OCI-LY3 (cell line): ENCODE measurements around the gene RPH3AL.

Experiments used
- H2AFZ ChIP-seq: fragments of 200-600, 300-600 bp; shearing (Covaris generic); 2 replicates; pipeline ENCODE4 v1.6.0; 2014; ENCODE audit warnings: antibody characterized with exemption, low read depth, low read length
- H3K27ac ChIP-seq: fragments of 200-600, 300-600 bp; sonication (generic); 2 replicates; pipeline ENCODE4 v1.5.1; 2014; ENCODE audit warnings: mild to moderate bottlenecking, low read length, moderate library complexity, mixed read lengths
- H3K27me3 ChIP-seq: fragments of 200-600, 300-600 bp; sonication (generic); 2 replicates; pipeline ENCODE4 v1.6.1; 2014; ENCODE audit warnings: low read depth, low read length, mixed read lengths
- H3K36me3 ChIP-seq: fragments of 200-600, 300-600 bp; sonication (generic); replicated peaks from 2 replicates; pipeline ENCODE3; 2014; ENCODE audit warnings: low read depth, low read length, mixed read lengths
- H3K4me1 ChIP-seq: fragments of 300-600, 200-600 bp; sonication (generic); 2 replicates; pipeline ENCODE4 v1.6.1; 2014; ENCODE audit warnings: low read length, mixed read lengths
- H3K4me2 ChIP-seq: fragments of 200-600, 300-600 bp; sonication (generic); 2 replicates; pipeline ENCODE4 v1.6.1; 2014; ENCODE audit warnings: low read length, mixed read lengths
- H3K4me3 ChIP-seq: fragments of 300-600, 200-600 bp; sonication (generic); 2 replicates; pipeline ENCODE4 v1.5.1; 2014; ENCODE audit warnings: antibody characterized with exemption, mild to moderate bottlenecking, low read length, moderate library complexity
- H3K79me2 ChIP-seq: fragments of 300-600, 200-600 bp; shearing (Covaris generic); 2 replicates; pipeline ENCODE4 v1.6.1; 2014; ENCODE audit warnings: mild to moderate bottlenecking, low read length, mixed read lengths
- H3K9ac ChIP-seq: fragments of 300-600, 200-600 bp; shearing (Covaris generic); 2 replicates; pipeline ENCODE4 v1.6.0; 2014; ENCODE audit warnings: mild to moderate bottlenecking, low read length, moderate library complexity
- H3K9me3 ChIP-seq: fragments of 200-600, 300-600 bp; shearing (Covaris generic); 2 replicates; pipeline ENCODE4 v1.6.1; 2014; ENCODE audit warnings: low read length, mixed read lengths; ENCODE audit not compliant: insufficient read depth
- H4K20me1 ChIP-seq: fragments of 200-600, 300-600 bp; sonication (generic); 2 replicates; pipeline ENCODE4 v1.6.1; 2016; ENCODE audit warnings: low read length, mixed read lengths; ENCODE audit not compliant: insufficient read depth
- CTCF ChIP-seq: fragments of 200-600, 300-600 bp; sonication (generic); IDR thresholded peaks from 2 replicates; pipeline ENCODE4 v1.5.1; 2014; ENCODE audit warnings: antibody characterized with exemption, low read length, low read depth
- EZH2phosphoT487 ChIP-seq: fragments of 200-600 bp; shearing (Covaris generic); IDR thresholded peaks from 2 replicates; pipeline ENCODE4 v1.6.1; 2018; ENCODE audit warnings: antibody characterized with exemption, mixed run types, low read depth

The RPH3AL gene

GRCh38 chr17:296379-296778 is 56.2 kb downstream of the RPH3AL start:
- H3K27ac ChIP-seq, result no peak overlapping the region
- no peak overlapping the region for H3K4me3 ChIP-seq
- H3K9me3 ChIP-seq, result no peaks in the 10 kb centered on the region
- no peaks in the 10 kb centered on the region for H3K4me1 ChIP-seq
- H3K27me3 ChIP-seq, result no peaks in the 10 kb centered on the region
- H2AFZ ChIP-seq, result no peak overlapping the region
- no peaks in the 10 kb centered on the region for H4K20me1 ChIP-seq
- TF ChIP-seq CTCF (no peak), EZH2phosphoT487 (no peak)
- no peaks in the 10 kb centered on the region for H3K36me3 ChIP-seq
- no peak overlapping the region for H3K9ac ChIP-seq
- H3K79me2 ChIP-seq, result no peaks in the 10 kb centered on the region
- no peak overlapping the region for H3K4me2 ChIP-seq

- peaks cover 6% of the 10 kb centered on the region; the same call in 1 of the 2 replicates for H3K4me1 ChIP-seq
- no peaks in the 10 kb centered on the region for H3K27me3 ChIP-seq
- H3K9ac ChIP-seq, result no peak overlapping the region
- H3K4me2 ChIP-seq, result no peak overlapping the region
- H3K36me3 ChIP-seq, result no peaks in the 10 kb centered on the region
- no peak overlapping the region for H3K27ac ChIP-seq
- TF ChIP-seq CTCF (no peak), EZH2phosphoT487 (no peak)
- no peaks in the 10 kb centered on the region for H3K9me3 ChIP-seq
- no peaks in the 10 kb centered on the region for H4K20me1 ChIP-seq
- no peak overlapping the region for H3K4me3 ChIP-seq
- no peaks in the 10 kb centered on the region for H3K79me2 ChIP-seq
- no peak overlapping the region for H2AFZ ChIP-seq
Observed at GRCh38 chr17:292531-293382, 59.9 kb downstream of the RPH3AL start.

GRCh38 chr17:292016-292415 is 60.6 kb downstream of the RPH3AL start:
- Histone ChIP-seq H2AFZ (no peak overlapping the region), H3K4me3 (no peak overlapping the region), H3K9ac (no peak overlapping the region), H4K20me1 (no peaks in the 10 kb centered on the region), H3K79me2 (no peaks in the 10 kb centered on the region), H3K4me1 (peaks cover 6% of the 10 kb centered on the region; the same call in 1 of the 2 replicates), H3K36me3 (no peaks in the 10 kb centered on the region), H3K9me3 (no peaks in the 10 kb centered on the region), H3K4me2 (no peak overlapping the region), H3K27ac (no peak overlapping the region), H3K27me3 (no peaks in the 10 kb centered on the region)
- TF ChIP-seq CTCF (no peak), EZH2phosphoT487 (no peak)

GRCh38 chr17:291587-291986 is 61.0 kb downstream of the RPH3AL start:
- H4K20me1 ChIP-seq, result no peaks in the 10 kb centered on the region
- H3K79me2 ChIP-seq, result no peaks in the 10 kb centered on the region
- H3K4me2 ChIP-seq, result no peak overlapping the region
- no peaks in the 10 kb centered on the region for H3K9me3 ChIP-seq
- TF ChIP-seq EZH2phosphoT487 (no peak), CTCF (no peak)
- H3K36me3 ChIP-seq, result no peaks in the 10 kb centered on the region
- H3K27me3 ChIP-seq, result no peaks in the 10 kb centered on the region
- no peak overlapping the region for H3K4me3 ChIP-seq
- H2AFZ ChIP-seq, result no peak overlapping the region
- H3K9ac ChIP-seq, result no peak overlapping the region
- H3K27ac ChIP-seq, result no peak overlapping the region
- H3K4me1 ChIP-seq, result peaks cover 6% of the 10 kb centered on the region; the same call in 1 of the 2 replicates
